ENCODE measurements around the gene PLEKHG7. TPM values are rescaled to one million over a fixed set of nuclear protein-coding genes. Genes with fewer than 3 reads are reported as not detected.

Gene PLEKHG7
- total and polyA plus RNA-seq, 9 of the 15 experiments (the other 6 are each of a cell fraction or from before 2014, with no cell fraction given) = 0.03 TPM; not detected in 8

DNA sequence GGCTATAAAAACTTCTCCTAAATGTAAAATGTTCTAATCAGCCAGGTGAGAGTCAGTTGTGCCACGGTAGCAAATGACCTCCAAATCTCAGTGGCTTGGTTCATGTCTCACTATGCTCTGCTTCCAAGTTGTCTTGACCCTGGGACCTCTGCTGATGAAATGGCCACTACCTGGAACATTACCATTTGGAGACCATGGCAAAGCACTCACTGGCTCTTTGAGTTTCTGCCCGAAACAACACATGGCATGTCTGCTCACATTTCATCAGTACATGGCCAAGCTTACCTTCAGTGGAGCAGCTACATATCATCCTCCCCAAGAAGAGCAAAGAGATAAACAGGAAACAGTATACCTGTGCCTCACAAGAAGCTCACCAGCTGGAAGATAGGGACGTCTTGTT, 40.2 kb downstream of the PLEKHG7 start:
- Histone ChIP-seq H3K79me2 (ENCODE audit: control insufficient read depth, insufficient read depth, low read length) (no peaks in the 10 kb centered on the region), H3K4me1 (replicated peaks in 1 of 2; ENCODE audit: control insufficient read depth in 2 of 2, insufficient read depth in 2 of 2, low read length in 2 of 2) (no peaks in the 10 kb centered on the region), H3K4me2 (ENCODE audit: insufficient read depth, low read length) (no peak overlapping the region), H3K9me1 (ENCODE audit: control insufficient read depth, insufficient read depth, low read length) (no peaks in the 10 kb centered on the region), H3K27me3 (ENCODE audit: control insufficient read depth in 2 of 2, insufficient read depth in 2 of 2, low read length in 2 of 2) (peaks cover 14 to 34% of the 10 kb centered on the region in 2 experiments), H3K9ac (ENCODE audit: insufficient read depth in 1 of 2, low read depth in 2 of 2, low read length in 2 of 2) (no peak overlapping the region), H3K27ac (ENCODE audit: extremely low read depth, low read depth, low read length) (no peak overlapping the region), H2AFZ (ENCODE audit: low read depth, low read length) (no peak overlapping the region), H3K4me3 (no peak overlapping the region), H4K20me1 (replicated peaks; ENCODE audit: control insufficient read depth, insufficient read depth, low read length) (no peaks in the 10 kb centered on the region), H3K36me3 (ENCODE audit: control insufficient read depth, insufficient read depth, low read length) (no peaks in the 10 kb centered on the region), H3K9me3 (replicated peaks; ENCODE audit: control insufficient read depth, insufficient read depth, low read depth, low read length) (no peaks in the 10 kb centered on the region)
- DNase-seq (ENCODE audit: extremely low read depth in 1 of 4, low spot score in 3 of 4) = no peak
- CTCF ChIA-PET (ENCODE audit: low intra/inter-chr PET ratio) = no interaction called here
- ATAC-seq = no peak
- in situ Hi-C loops (cut with MboI) = no loop called here
- 2% methylated on average over 3 of the region's 3 CpGs for WGBS (ENCODE audit: insufficient coverage, low coverage, missing lambda C conversion rate)
- BruUV-seq (replicated peaks) = no TSS peak
- no peak for FAIRE-seq
- intact Hi-C loops (cut with micrococcal nuclease) = no loop called here
- POLR2A ChIA-PET = no interaction called here
- TF ChIP-seq CHD1 (IDR thresholded peaks at IDR 0.05; ENCODE audit: low read length) (no peak), ZBTB17 (CRISPR knock-in tag; IDR thresholded peaks at IDR 0.05) (no peak), MED1 (CRISPR knock-in tag; IDR thresholded peaks at IDR 0.05; ENCODE audit: borderline replicate concordance) (no peak), CSDE1 (IDR thresholded peaks at IDR 0.05) (no peak), ZNF395 (CRISPR knock-in tag; IDR thresholded peaks at IDR 0.05) (no peak)
